HEK293 (cell line): Measurements from ENCODE around the gene FOXF2.

ENCODE experiments used
- CTCF ChIA-PET: fragments of 350-600 bp; formaldehyde crosslinking; extraction: SDS; loops from one replicate; lab custom pipeline; 2021; ENCODE audit warnings: antibody characterized with exemption; lab: Yijun Ruan, JAX
- POLR2A ChIA-PET: fragments of 300-600 bp; formaldehyde crosslinking; extraction: SDS; loops from one replicate; lab custom pipeline; 2020; ENCODE audit warnings: antibody characterized with exemption, inconsistent platforms; lab: Yijun Ruan, JAX
- H3K27ac ChIP-seq: fragments of 200-500 bp; sonication (Bioruptor generic); 2 replicates; pipeline ENCODE4 v1.5.1; 2014; ENCODE audit warnings: low read depth, low read length, control low read depth, inconsistent platforms; ENCODE audit errors: extremely low read depth
- H3K36me3 ChIP-seq, 2 experiments: fragments of 200-500 bp in 1 of 2; sonication (Bioruptor generic) in 1 of 2; 1 replicate in 1 of 2; 2 replicates in 1 of 2; pipeline ENCODE4 v1.5.1; 2014 to 2017; ENCODE audit warnings: inconsistent platforms in 2 of 2, low read length in 2 of 2; ENCODE audit not compliant: control insufficient read depth in 2 of 2, insufficient read depth in 1 of 2
- H3K4me1 ChIP-seq: fragments of 200-500 bp; sonication (Bioruptor generic); 2 replicates; pipeline ENCODE4 v1.5.1; 2014; ENCODE audit warnings: mild to moderate bottlenecking, low read length, inconsistent platforms; ENCODE audit not compliant: control insufficient read depth, insufficient read depth
- H3K4me3 ChIP-seq: 2 replicates; pipeline ENCODE4 v1.5.1; 2011; ENCODE audit warnings: low read depth, mild to moderate bottlenecking, control low read depth, low read length, moderate library complexity
- H3K9me3 ChIP-seq: fragments of 200-500 bp; sonication (Bioruptor generic); 2 replicates; pipeline ENCODE4 v1.5.1; 2014; ENCODE audit warnings: low read depth, low read length, inconsistent platforms; ENCODE audit not compliant: control insufficient read depth, insufficient read depth
- BCL11B ChIP-seq: fragments of 450-650 bp; formaldehyde crosslinking; IDR thresholded peaks from 2 replicates; pipeline ENCODE4 v1.5.1; 2016; ENCODE audit warnings: low read depth, missing biosample characterization, missing genetic modification characterization
- KLF16 ChIP-seq: fragments of 450-650 bp; formaldehyde crosslinking; IDR thresholded peaks from 2 replicates; pipeline ENCODE4 v1.5.1; 2017; ENCODE audit warnings: missing biosample characterization, missing genetic modification characterization
- MYNN ChIP-seq: fragments of 450-650 bp; formaldehyde crosslinking; IDR thresholded peaks from 2 replicates; pipeline ENCODE4 v1.5.1; 2016; ENCODE audit warnings: missing biosample characterization, missing genetic modification characterization, borderline replicate concordance
- PATZ1 ChIP-seq: fragments of 450-650 bp; formaldehyde crosslinking; IDR thresholded peaks from 2 replicates; pipeline ENCODE4 v1.5.1; 2016; ENCODE audit warnings: missing biosample characterization, missing genetic modification characterization
- ZNF132 ChIP-seq: fragments of 450-650 bp; formaldehyde crosslinking; IDR thresholded peaks from 2 replicates; pipeline ENCODE4 v1.5.1; 2017; ENCODE audit warnings: missing biosample characterization, missing genetic modification characterization, borderline replicate concordance
- ZNF140 ChIP-seq: fragments of 450-650 bp; formaldehyde crosslinking; IDR thresholded peaks from 2 replicates; pipeline ENCODE4 v1.5.1; 2016; ENCODE audit warnings: missing biosample characterization, missing genetic modification characterization
- ZNF223 ChIP-seq: fragments of 450-650 bp; formaldehyde crosslinking; IDR thresholded peaks from 2 replicates; pipeline ENCODE4 v1.5.1; 2016; ENCODE audit warnings: missing biosample characterization, missing genetic modification characterization
- ZNF366 ChIP-seq: fragments of 450-650 bp; formaldehyde crosslinking; conservative IDR thresholded peaks from 2 replicates; pipeline ENCODE4 v1.5.1; 2016; ENCODE audit warnings: missing biosample characterization, missing genetic modification characterization
- ZNF404 ChIP-seq: fragments of 450-650 bp; formaldehyde crosslinking; IDR thresholded peaks from 2 replicates; pipeline ENCODE4 v1.5.1; 2017; ENCODE audit warnings: missing biosample characterization, missing genetic modification characterization
- ZNF513 ChIP-seq: fragments of 450-650 bp; IDR thresholded peaks from 2 replicates; pipeline ENCODE4 v1.5.1; 2018; ENCODE audit warnings: missing biosample characterization, missing genetic modification characterization
- ZNF529 ChIP-seq: fragments of 450-650 bp; formaldehyde crosslinking; IDR thresholded peaks from 2 replicates; pipeline ENCODE4 v1.5.1; 2017; ENCODE audit warnings: missing genetic modification characterization, missing biosample characterization; ENCODE audit not compliant: insufficient replicate concordance
- ZNF544 ChIP-seq: fragments of 450-650 bp; formaldehyde crosslinking; IDR thresholded peaks from 2 replicates; pipeline ENCODE4 v1.5.0; 2017; ENCODE audit warnings: missing biosample characterization, missing genetic modification characterization
- ZNF558 ChIP-seq: fragments of 450-650 bp; formaldehyde crosslinking; IDR thresholded peaks from 2 replicates; pipeline ENCODE4 v1.5.1; 2016; ENCODE audit warnings: missing biosample characterization, missing genetic modification characterization
- ZNF561 ChIP-seq: fragments of 450-650 bp; IDR thresholded peaks from 2 replicates; pipeline ENCODE4 v1.5.1; 2018; ENCODE audit warnings: missing biosample characterization, missing genetic modification characterization, borderline replicate concordance
- ZNF610 ChIP-seq: fragments of 450-650 bp; formaldehyde crosslinking; IDR thresholded peaks from 2 replicates; pipeline ENCODE4 v1.5.1; 2016; ENCODE audit warnings: missing biosample characterization, missing genetic modification characterization, borderline replicate concordance
- ZNF623 ChIP-seq: fragments of 450-650 bp; formaldehyde crosslinking; IDR thresholded peaks from 2 replicates; pipeline ENCODE4 v1.5.1; 2016; ENCODE audit warnings: missing biosample characterization, missing genetic modification characterization
- ZNF645 ChIP-seq: fragments of 450-650 bp; formaldehyde crosslinking; IDR thresholded peaks from 2 replicates; pipeline ENCODE4; 2016; ENCODE audit warnings: missing biosample characterization, missing genetic modification characterization
- ZNF658 ChIP-seq: fragments of 450-650 bp; formaldehyde crosslinking; IDR thresholded peaks from 2 replicates; pipeline ENCODE4; 2016; ENCODE audit warnings: missing biosample characterization, missing genetic modification characterization
- ZNF660 ChIP-seq: fragments of 450-650 bp; IDR thresholded peaks from 2 replicates; pipeline ENCODE4 v1.5.1; 2018; ENCODE audit warnings: missing biosample characterization, mild to moderate bottlenecking, missing genetic modification characterization
- ZNF664 ChIP-seq: fragments of 450-650 bp; formaldehyde crosslinking; IDR thresholded peaks from 2 replicates; pipeline ENCODE4 v1.5.1; 2016; ENCODE audit warnings: missing biosample characterization, missing genetic modification characterization
- ZNF76 ChIP-seq: fragments of 450-650 bp; formaldehyde crosslinking; IDR thresholded peaks from 2 replicates; pipeline ENCODE4; 2016; ENCODE audit warnings: low read depth, missing biosample characterization, missing genetic modification characterization, borderline replicate concordance

Gene FOXF2

GRCh38 chr6:1399085-1399780, 9.9 kb downstream of the FOXF2 start (continued):
- TF ChIP-seq ZNF513 (tag by site-specific recombination), result no peak
- no peak for TF ChIP-seq ZNF610 (tag by site-specific recombination)
- no peak for TF ChIP-seq ZNF76 (tag by site-specific recombination)
- peak; percentile 82 for TF ChIP-seq ZNF366 (tag by site-specific recombination)

GRCh38 chr6:1400126-1400850, 10.9 kb downstream of the FOXF2 start:
- POLR2A ChIA-PET, result no interaction called here
- Histone ChIP-seq H3K36me3 (peaks cover 10 to 11% of the 10 kb centered on the region in 2 experiments), H3K9me3 (no peaks in the 10 kb centered on the region)
- CTCF ChIA-PET, result interaction anchor here (0.6 to 2.3 kb wide), 5 partner anchors 16 to 488 kb away, joined by 3 to 11 read pairs (median 4); no protein-coding TSS in a partner anchor
- no peak for TF ChIP-seq ZNF529 (tag by site-specific recombination)
- no peak for TF ChIP-seq ZNF132
- no peak for TF ChIP-seq MYNN
- TF ChIP-seq ZNF623 (tag by site-specific recombination), result no peak
- TF ChIP-seq, all 188 proteins: peak for 0
- Histone ChIP-seq H3K4me1 (peaks cover 10% of the 10 kb centered on the region), H3K4me3 (no peak overlapping the region), H3K27ac (no peak overlapping the region)

- no peaks in the 10 kb centered on the region for H3K9me3 ChIP-seq
- H3K27ac ChIP-seq, result no peak overlapping the region
- TF ChIP-seq ZNF223 (tag by site-specific recombination) (no peak), ZNF610 (tag by site-specific recombination) (no peak), ZNF658 (tag by site-specific recombination) (no peak), PATZ1 (tag by site-specific recombination) (no peak), ZNF645 (no peak), ZNF140 (tag by site-specific recombination) (no peak), ZNF664 (tag by site-specific recombination) (no peak), BCL11B (no peak), ZNF558 (tag by site-specific recombination) (no peak), ZNF561 (tag by site-specific recombination) (no peak), ZNF660 (no peak), ZNF404 (no peak), KLF16 (tag by site-specific recombination) (no peak), ZNF544 (no peak)
- TF ChIP-seq, all 188 proteins: peak for 0
- ChIA-PET CTCF (interaction anchor here (0.6 to 2.3 kb wide), 3 partner anchors 21 to 872 kb away, joined by 5 to 11 read pairs (median 7); no protein-coding TSS in a partner anchor), POLR2A (no interaction called here)
- H3K36me3 ChIP-seq, result peaks cover 2 to 3% of the 10 kb centered on the region in 2 experiments; a peak in 2 of 3 replicates
- no peaks in the 10 kb centered on the region for H3K4me1 ChIP-seq
- no peak overlapping the region for H3K4me3 ChIP-seq
Measured at GRCh38 chr6:1402369-1402768, 13.0 kb downstream of the FOXF2 start.
